AG04449 (cell line): ENCODE measurements around the gene WDR82.

Experiments used
- CTCF ChIA-PET: fragments of 350-600 bp; formaldehyde crosslinking; extraction: SDS; loops from one replicate; lab custom pipeline; 2021; ENCODE audit warnings: antibody characterized with exemption; lab: Yijun Ruan, JAX
- POLR2A ChIA-PET: fragments of 400-600, 350-600 bp; formaldehyde crosslinking; extraction: SDS; loops from one replicate; lab custom pipeline; 2020; ENCODE audit warnings: antibody characterized with exemption, inconsistent platforms; lab: Yijun Ruan, JAX
- DNase-seq: peaks from one replicate; pipeline ENCODE4 v3.0.0-alpha.2; 2010; ENCODE audit warnings: low read depth, low spot score
- H3K4me3 ChIP-seq: 2 replicates; pipeline ENCODE4 v1.5.1; 2011; ENCODE audit warnings: low read depth, mild to moderate bottlenecking, control low read depth, low read length
- TF ChIP-seq, protein P1 (sequence below): IDR thresholded peaks from one replicate; pipeline ENCODE4 v1.5.1; 2011; ENCODE audit warnings: mild to moderate bottlenecking, moderate library complexity, low read length, control low read depth, inconsistent platforms; ENCODE audit not compliant: insufficient read depth; ENCODE audit errors: missing control alignments

WDR82 gene

DNA sequence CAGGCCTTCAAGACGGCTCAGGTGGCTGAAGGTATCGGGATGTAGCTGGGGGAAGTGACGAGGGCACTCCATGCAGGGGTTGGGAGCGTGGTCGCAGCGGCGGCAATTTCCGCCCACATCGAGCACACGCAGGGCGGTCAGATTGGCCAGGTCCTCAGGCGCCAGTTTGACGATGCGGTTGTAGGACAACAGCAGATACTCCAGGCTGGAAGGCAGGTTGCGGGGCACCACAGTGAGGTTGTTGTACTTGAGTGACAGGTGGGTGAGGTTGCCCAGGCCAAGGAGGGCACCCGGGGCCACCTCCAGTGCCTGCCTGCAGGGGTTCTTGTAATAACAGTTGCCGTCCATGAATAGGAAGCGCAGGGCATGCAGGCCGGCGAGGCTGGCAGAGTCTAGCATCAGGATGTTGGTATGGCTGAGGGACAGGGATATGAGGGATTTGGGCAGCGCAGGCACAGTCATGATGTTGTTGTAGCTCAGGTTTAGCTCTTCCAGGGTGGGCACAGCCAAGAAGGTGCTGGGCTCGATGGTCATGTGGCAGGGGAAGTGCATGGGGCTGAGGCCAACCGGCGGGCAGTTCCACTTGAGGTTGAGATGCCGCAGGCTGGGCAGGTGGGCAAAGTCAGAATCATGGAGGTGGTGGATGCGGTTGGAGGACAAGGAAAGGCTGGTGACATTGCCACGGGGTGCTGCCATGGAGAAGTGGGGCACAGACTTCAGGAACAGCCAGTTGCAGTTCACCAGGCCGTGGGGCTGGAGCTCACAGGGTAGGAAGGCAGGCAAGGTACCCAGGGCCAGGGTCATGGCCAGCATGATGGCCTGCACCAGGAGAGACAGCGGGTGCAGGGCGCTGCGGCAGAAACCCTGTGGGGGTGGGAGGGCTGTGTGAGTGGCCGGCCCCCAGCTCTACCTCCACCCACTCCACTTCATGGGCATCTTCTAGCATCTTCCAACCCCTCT is 54.7 kb downstream of the WDR82 start:
- ChIA-PET CTCF (interaction anchor here (0.7 to 17.4 kb wide), 5 partner anchors 9 to 160 kb away, joined by 3 to 389 read pairs (median 219); partner anchors contain the start of gene TWF2), POLR2A (no interaction called here)
- no peak for DNase-seq
- TF ChIP-seq, protein P1, sequence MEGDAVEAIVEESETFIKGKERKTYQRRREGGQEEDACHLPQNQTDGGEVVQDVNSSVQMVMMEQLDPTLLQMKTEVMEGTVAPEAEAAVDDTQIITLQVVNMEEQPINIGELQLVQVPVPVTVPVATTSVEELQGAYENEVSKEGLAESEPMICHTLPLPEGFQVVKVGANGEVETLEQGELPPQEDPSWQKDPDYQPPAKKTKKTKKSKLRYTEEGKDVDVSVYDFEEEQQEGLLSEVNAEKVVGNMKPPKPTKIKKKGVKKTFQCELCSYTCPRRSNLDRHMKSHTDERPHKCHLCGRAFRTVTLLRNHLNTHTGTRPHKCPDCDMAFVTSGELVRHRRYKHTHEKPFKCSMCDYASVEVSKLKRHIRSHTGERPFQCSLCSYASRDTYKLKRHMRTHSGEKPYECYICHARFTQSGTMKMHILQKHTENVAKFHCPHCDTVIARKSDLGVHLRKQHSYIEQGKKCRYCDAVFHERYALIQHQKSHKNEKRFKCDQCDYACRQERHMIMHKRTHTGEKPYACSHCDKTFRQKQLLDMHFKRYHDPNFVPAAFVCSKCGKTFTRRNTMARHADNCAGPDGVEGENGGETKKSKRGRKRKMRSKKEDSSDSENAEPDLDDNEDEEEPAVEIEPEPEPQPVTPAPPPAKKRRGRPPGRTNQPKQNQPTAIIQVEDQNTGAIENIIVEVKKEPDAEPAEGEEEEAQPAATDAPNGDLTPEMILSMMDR, result no peak
- H3K4me3 ChIP-seq, result no peak overlapping the region

DNA sequence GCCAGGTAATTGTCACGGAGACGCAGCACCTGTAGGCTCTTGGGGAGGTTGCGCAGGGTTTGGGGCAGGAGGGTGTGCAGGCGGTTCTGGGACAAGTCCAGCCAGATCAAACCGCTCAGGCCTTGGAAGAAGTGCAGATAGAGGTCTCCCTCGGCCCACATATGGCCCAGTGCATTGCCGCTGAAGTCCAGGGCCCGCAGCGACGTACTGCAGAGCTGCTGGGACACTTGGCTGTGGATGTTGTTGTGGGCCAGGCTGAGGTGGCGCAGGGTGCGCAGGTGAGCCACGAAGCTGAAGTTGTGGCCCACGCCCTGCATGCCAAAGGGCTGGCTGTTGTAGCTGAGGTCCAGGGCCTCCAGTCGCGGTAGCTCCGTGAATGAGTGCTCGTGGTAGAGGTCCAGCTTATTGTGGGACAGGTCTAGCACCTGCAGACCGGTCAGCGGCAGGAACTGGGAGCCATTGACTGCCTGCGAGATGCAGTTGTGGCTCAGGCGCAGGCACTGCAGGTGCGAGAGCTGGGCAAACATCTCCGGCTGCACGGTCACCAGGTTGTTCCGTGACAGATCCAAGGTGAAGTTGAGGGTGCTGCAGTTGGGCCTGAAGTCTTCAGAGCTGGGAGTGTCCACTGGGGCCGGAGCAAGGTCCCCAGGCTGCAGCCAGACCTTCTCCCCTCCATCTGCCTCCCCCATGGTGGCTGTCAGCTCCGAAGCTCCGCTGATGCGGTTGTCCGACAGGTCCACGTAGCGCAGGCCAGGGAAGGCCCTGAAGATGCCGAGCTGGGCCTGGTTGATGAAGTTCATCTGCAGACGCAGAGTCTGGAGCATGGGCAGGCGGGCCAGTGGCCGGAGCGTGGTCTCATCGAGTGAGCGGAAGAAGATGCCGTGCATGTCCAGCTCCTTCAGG is 55.9 kb downstream of the WDR82 start:
- POLR2A ChIA-PET, result interaction anchor here (0.8 to 1.2 kb wide), 2 partner anchors 15 to 68 kb away, joined by 3 read pairs; partner anchors contain the start of gene POC1A
- CTCF ChIA-PET, result interaction anchor here (1.0 to 17.4 kb wide), 9 partner anchors 8 to 161 kb away, joined by 3 to 389 read pairs (median 27); partner anchors contain the start of genes GLYCTK, TWF2 and WDR82
- TF ChIP-seq, protein P1, result no peak
- H3K4me3 ChIP-seq, result no peak overlapping the region
- no peak for DNase-seq

DNA sequence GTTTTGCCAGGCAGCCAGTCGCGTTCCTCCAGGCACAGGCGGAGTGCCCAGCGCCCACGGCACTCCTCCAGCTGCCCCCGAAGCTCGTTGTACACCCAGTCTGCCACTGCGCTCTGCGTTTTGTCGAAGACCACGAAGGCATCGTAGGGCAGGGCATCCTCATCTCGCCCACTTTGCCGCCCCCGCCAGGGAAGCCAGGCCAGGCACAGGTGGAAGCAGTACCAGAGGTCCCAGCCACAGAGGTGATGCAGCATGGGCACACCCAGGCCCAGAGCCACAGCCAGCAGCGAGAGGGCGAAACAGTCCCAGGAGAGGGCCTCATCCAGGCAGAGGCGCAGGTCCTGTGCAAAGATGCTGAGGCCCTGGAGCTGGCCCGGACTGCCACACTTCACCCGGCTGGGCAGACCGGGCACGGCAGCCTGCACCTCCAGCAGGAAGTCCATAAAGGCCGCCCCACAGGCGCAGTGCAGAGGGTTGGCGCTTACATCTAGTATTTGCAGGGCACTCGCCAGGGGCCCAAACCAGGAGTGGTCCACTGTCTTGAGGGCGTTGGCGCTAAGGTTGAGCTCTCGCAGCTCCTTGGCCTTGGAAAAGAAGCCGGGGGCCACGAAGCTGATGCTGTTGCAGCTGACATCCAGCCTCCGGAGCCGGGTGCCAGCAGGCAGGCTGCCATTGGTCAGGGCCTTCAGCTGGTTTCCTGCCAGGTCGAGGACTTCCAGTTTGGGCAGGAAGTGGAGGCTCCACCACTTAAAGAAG is 56.7 kb downstream of the WDR82 start:
- CTCF ChIA-PET, result interaction anchor here (0.7 to 17.4 kb wide), 26 partner anchors 8 to 236 kb away, joined by 3 to 389 read pairs (median 6); partner anchors contain the start of genes ALAS1, DNAH1, GLYCTK and TWF2
- DNase-seq, result no peak
- H3K4me3 ChIP-seq, result no peak overlapping the region
- TF ChIP-seq, protein P1, result no peak
- POLR2A ChIA-PET, result interaction anchor here (1.2 kb wide), 1 partner anchor 16 kb away, joined by 3 read pairs; no protein-coding TSS in a partner anchor

DNA sequence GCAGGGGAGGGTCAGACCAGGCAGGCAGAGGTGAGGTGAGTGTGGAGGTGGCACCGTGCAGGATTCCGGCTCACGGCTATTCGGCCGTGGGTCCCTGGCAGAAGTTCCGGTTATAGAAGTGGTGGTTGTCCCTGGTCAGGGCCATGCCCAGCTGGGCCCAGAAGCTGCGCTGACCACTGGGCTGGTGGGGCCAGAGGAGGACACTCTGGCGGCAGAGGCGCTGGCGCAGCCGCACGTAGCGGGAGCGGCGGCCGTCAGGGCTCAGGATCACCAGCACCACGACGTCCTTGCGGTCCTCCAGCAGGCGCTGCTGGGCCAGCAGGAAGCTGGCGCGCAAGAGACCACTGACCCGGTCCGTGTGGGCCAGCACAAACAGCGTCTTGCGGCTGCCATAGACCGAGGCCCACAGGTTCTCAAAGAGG is 57.3 kb downstream of the WDR82 start:
- POLR2A ChIA-PET, result interaction anchor here (1.0 kb wide), 1 partner anchor 16 kb away, joined by 6 read pairs; no protein-coding TSS in a partner anchor
- CTCF ChIA-PET, result interaction anchor here (0.7 to 17.4 kb wide), 45 partner anchors 14 to 237 kb away, joined by 3 to 389 read pairs (median 6); partner anchors contain the start of genes ALAS1, DNAH1, GLYCTK and RPL29

DNA sequence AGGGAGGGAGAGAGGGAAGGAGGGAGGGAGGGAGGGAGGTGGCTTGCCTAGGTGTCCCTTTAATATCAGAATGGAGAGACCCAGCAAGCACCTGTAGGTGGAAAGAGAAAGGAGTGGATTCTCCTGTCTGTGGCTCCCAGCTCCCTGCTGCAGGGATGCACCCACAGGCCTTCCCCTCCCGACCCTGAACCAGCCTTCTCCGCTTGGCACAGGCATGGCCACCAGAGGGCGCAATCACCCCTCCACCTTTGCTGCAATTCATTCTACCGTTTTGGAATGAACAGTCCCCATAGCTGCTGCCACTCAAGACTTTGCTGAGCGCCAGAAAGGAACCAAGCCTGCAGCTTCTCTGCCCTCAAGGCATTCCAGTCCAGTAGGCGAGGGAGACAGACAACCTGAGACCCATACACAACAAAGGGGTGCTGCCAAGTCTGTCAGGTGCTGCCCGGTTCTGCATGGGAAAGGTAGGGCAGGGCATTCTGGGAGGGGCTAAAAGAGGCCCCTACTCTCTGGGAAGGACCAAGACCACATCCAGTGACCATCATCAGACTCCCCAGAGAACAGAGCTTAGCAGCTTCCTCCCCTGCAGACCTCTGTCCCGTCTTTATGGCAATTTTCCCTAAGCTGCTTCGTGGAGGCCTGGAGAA is 57.9 kb downstream of the WDR82 start:
- DNase-seq, result no peak
- ChIA-PET CTCF (interaction anchor here (0.6 to 17.4 kb wide), 52 partner anchors 14 to 238 kb away, joined by 3 to 389 read pairs (median 5); partner anchors contain the start of genes ALAS1, DNAH1, GLYCTK and RPL29), POLR2A (interaction anchor here (1.0 kb wide), 1 partner anchor 17 kb away, joined by 6 read pairs; no protein-coding TSS in a partner anchor)
- H3K4me3 ChIP-seq, result no peak overlapping the region
- TF ChIP-seq, protein P1, result peak; percentile 98

More for the DNA sequence above, 57.3 kb downstream of the WDR82 start:
- TF ChIP-seq, protein P1, result no peak
- no peak overlapping the region for H3K4me3 ChIP-seq
- DNase-seq, result no peak
